Renal cortex interstitium (tissue), 11 donors: ENCODE data around the gene ASCC3. TPM values are rescaled to one million over a fixed set of nuclear protein-coding genes. Genes with fewer than 3 reads are reported as not detected.
A peak's percentile ranks its signal among the peaks of the same experiment; 100 is the strongest.

ENCODE experiments used
- DNase-seq, 11 donors: peaks; one replicate each; pipeline ENCODE4 v3.0.0-alpha.2; 2013; ENCODE audit warnings: low read depth in 9 of 11, low spot score in 4 of 11; ENCODE audit errors: extremely low read depth in 1 of 11
- polyA plus RNA-seq, 3 donors: library from polyadenylated mRNA; unstranded; fragments of 120-200 nt; gene quantifications; one replicate each; pipeline ENCODE4 v1.2.1, GENCODE V29; 2013; ENCODE audit not compliant: insufficient read length in 3 of 3

The ASCC3 gene
- polyA plus RNA-seq, 3 donors = 20.9 to 26.3 (median 21.6) TPM

DNA sequence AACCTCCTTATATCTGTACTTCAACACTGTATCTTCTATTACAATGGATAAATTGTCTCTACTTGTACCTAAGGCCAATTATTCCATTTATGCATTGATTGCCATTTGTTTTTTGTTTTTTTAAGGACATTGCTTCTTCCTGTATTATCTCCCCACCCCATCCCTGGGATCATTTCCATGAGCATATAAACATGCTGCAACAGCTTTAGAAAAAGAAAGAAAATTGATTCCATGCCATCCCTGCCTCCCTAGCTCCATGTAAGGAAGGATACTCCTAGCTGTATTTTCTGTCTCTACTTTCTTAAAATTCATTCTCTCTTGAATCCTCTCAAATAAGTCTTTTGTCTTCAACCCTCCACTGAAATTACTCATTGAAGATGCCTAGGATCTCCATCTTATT is 314.6 kb downstream of the ASCC3 start:
- no peak for DNase-seq

DNA sequence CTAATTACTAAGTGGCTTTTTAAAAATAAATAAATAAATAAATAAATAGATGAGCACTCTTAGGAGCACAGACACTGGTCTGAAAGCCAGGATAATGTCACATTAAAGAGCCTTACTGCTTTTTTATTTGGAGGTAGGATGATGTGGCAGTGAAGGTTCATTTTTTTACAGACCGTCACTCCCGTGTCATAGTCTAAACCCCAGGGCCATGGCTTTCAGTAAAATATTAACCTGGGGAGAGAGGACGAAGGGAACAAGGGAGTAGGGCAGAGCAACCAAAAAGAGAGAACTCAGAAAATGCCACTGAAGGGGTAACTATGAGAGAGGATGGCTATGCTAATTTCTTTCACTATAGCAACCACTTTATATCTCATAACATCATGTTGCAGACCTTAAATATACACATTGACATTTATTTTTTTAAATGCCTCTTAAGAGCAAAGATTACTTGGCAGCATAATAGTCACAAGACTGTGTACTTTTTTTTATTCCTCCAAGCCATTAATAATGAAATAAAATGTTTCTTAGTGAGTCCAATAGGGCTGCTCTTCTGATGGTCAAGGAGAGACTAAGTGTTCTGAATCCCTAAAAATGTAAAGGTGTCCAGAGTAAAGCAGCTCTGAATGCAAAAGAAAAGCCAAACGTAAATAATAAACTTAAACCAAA is 315.6 kb downstream of the ASCC3 start:
- no peak for DNase-seq

DNA sequence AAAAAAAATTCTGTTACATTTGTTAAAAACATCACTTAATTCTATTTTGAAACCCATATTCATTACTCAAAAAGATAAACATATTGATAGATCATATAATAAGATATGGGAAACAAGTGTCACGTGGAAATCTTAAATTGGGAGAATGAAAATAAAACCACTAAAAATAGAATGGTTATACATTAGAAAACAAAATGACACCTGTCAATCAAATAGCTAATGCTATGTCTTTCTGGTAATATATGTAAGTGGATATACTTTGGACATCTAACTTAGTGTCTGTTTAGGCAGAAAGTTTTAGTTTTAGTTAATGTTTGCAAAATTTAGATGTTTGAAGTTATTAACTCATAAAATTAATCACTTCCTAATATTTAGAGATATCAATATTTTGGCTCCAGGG is 321.3 kb downstream of the ASCC3 start:
- no peak for DNase-seq

DNA sequence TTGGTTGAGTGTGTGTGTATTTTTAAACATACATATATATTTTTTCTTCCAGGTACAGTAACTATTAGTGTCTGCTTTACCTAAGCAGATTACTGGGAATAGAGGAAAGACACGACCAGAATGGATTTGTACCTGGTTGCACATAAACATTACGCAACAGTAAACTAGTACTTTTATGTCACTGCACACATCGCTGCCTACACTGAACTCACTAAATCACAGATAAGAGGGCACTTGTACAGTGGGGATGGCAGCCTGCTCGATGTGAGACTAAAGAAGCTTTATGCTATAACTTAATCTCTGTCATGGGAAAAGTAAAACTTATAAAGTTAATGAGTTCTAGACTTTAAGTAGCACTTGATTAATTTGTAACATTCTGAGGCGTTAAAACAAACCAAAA is 326.9 kb downstream of the ASCC3 start:
- peak in 3 of 11 donors; percentile 24 to 42 (median 33) for DNase-seq

DNA sequence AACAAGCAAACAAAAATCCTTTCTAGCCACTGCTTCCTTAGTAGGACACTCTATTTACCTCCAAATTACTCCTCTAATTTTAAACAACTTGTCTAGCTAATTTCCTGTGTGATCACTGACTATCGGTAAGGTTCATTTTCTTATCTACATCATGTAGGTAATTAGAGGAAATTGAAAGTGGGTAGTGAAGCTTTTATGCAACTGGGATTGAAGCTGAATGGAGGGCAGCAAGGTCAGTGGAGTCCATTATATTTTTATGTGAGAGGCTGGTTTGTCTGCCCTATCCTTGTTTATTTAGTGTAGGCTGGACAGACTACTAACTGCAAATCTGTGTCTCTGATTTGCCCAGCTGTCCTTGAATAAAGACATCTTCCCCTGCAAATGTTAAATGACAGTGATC is 327.9 kb downstream of the ASCC3 start:
- no peak for DNase-seq

DNA sequence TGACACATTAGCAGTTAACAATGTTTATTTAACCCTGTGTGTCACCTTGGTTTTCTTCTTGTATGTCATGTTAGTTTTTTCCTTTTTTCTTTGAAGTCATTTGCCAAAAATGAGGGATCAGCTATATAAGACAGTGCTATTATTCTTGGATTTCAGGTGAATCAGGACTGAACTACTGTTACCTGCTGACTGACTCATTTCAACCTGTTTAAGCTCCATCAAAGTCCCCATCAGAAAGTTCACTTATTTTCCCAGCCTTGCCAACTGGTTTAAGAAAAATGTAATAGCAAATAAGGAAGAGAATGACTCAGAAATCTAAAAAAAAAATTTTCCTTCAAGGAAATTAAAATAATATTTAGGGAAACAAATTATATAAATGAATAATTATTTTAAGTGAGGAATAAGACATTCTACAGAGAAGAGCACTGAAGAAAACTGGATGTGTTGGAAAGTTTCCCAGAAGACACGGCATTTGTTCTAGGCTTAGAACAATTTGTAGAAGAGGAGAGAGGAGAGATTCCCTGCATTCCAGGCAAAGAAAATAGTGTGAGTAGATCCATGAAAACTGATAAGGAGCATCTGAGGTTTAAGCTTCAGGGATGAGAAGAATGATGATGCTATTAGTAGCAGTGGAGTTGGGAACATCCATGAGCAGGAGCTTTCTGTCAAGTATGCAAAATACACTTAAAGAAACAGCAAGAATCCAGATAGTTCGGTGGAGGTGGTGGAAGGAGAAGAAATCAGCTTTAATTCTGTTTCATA is 331.5 kb downstream of the ASCC3 start:
- DNase-seq = no peak

DNA sequence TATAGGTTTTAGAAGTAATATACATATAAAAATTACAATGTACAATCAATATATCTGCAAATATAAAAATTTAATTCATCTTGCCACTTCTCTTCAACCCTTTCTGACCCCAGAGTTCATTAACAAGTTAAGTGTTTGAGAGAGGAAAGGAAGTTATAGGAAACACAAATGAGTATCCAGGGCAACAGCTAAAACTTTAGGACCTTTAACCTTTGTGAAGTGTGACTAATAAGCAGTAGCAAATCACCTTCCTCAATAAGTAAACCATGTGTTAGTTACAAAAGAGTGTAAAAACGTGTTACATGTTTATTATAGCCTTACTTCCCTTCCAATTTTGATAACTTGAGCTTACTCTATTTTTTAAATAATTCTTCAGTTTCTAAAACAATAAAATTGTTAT is 343.0 kb downstream of the ASCC3 start:
- DNase-seq = no peak

DNA sequence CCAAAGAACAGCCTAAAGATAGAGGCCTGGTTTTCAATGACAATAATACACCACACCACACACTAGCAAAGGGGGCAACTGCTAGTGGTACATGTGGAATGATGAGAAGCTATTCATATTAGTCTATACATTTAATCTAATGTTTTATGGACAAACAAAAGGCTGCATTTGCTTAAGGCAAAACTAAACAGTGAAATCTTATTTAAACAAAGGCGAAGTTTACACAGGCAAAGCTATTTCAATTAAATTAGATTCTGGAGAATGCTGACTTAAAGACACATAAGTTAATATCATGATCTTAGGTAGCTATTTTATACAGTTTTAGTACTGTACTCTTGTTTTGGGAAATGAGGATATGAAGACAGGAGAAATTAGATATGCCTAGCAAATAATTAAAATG is 362.5 kb downstream of the ASCC3 start:
- no peak for DNase-seq

DNA sequence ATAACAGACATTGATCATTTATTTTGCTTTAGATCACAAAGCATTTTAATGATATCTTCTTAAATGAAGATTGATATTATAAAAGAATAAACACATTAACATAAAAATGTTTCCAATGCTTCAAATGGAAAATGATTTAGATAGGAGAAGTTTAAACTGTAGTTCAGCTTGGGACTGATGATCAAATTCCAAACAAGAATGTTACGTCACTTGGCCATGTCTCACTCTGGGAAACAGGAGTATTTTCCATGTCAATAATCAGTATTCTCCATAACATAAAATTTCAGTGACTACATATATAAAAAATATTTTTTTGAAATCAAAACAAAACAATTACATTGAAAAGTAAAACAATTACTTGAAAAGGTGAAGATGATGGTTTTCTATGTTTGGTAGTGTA is 363.5 kb downstream of the ASCC3 start:
- DNase-seq = no peak

DNA sequence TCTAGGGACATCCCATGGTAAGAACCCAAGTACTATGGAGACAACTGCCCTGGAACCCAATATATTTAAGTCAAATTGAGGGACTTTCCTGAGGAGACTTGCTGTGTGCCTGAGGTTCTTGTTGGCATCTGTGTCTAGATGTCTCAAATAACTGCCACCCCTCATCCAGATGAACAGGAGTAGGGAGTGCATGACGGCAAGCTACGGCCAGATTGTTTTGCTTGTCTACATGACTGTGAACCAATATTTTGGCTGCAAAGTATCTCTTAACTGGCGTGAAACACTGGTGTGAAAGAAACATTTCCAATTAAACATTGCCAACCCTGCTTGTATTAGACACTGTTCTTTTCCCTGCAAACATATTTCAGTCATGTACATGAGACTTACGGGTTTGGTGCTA is 364.0 kb downstream of the ASCC3 start:
- DNase-seq = no peak

DNA sequence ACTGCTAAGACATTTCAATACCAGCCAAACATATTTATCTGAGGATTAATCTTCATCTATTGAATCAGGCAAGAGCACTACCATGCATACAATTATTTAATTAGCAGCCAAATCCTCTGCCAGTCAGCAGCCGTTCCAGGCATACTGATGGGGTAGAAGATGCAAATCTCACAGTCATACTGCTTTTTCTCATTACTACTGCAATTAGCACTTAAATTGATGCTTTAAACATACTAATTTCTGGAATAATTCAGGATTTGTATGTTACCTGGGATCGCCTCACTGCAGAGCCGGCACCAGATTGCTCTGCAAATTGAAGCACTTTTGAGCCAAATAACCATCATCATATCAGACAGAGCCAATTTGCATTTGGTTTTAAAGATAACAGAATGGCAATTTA is 366.5 kb downstream of the ASCC3 start:
- no peak for DNase-seq

DNA sequence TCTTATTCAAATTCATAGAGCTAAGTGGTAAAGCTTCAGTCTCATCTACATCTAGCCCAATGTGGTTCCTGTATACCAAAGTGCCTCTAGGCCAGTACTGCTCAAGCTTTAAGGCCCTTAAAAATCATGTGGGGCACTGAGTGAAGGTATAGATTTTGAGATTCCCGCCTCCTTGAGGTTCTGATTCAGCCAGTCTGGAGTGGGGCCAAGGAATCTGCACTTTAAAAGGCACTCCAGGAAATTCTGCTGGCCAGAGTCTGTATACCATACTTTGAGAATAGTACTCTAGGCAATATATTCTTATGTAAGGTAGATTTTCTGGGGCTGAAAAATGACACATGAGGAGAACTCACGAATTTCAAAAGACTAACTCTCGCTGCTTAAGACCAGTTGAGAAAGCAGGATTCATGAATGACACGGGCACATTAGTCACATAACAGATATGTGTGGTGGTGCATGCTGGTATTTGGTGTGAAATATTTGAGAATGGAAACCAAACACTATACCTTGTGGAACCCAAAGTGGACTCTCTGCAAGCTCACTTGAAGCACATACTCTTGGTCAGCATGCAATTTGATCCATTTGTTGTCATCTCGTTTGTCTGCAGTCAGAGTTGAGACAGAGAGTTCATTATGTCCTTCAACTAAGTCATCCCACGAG is 368.8 kb downstream of the ASCC3 start:
- no peak for DNase-seq

DNA sequence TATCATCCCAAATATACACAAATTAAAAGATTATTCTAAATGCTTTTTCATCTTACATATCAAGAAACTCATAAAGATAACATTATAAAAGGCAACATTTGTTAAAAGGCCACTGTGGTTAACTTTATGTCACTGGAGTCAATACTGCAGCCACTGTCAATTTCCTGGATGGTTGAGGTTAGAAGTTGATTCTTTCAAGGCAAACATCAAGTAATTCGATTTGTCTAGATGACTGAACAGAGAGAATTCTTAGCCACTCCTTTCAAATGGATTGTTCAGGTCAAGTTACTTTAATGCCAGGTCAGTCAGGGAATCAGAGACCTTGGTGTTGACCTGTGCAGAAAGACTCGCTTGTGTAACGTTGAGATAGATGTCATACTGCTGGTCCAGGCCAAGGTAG is 372.0 kb downstream of the ASCC3 start:
- DNase-seq = no peak

DNA sequence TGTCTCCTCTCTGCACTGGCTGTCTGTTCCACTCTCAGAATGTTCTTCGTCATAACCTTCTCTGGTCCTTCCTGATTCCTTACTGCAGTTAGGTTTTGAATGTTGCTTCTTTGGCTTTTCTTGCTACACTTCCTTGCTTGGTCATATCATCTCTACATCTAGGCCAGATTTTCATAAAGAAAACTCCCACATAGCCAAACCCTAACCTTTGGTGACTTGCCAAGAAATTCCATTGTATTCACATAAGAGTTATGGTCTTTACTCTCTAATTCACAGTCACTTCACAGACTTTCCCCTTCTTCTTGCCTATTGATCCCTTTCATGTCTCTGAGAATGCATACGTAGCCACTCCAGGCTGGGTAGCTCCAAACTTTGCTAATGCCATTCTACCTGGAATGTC is 374.5 kb downstream of the ASCC3 start:
- DNase-seq = no peak

DNA sequence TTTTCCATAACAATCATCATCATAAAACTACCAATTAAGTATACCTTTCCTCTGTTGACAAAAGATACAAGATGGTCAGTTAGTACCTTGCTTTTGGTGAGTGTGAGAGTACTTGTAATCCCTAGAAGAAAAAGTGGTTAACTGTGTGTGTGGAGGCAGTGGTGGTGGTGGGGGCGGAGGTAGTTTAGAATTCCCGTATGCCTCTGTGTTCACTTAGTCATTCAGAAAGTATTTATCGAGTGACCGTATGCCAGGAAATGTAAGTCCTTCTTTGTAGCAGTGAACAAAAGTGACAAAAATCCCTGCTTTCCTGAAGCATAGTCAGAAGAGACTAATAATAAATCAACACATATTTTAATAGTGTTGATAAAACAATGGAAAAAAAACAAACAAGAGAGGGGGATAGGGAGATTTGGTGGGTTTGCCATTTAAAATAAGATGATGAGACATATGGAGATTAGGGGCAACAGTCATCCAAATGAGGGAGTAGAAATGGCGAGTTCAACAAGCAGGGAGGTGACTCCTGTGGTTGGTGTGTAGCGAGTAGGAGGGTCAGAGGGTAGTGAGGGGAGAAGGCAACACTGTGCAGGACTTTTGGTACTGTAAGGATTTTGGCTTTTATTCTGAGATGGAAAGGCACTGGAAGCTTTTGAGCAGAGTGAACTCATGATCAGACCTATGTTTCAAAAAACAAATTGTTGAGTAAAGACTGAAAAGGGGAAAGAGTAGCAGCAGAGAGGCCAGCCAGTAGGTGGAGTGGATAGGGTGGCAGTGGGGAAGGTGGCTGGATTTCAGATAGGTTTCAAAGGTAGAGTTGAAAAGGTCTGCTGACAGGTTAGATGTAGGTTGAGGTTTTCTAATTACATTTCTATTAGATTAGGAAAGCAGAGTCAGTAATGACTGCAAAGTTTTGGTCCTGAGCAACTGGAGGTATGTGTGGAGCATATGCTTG is 376.1 kb downstream of the ASCC3 start:
- DNase-seq = no peak

DNA sequence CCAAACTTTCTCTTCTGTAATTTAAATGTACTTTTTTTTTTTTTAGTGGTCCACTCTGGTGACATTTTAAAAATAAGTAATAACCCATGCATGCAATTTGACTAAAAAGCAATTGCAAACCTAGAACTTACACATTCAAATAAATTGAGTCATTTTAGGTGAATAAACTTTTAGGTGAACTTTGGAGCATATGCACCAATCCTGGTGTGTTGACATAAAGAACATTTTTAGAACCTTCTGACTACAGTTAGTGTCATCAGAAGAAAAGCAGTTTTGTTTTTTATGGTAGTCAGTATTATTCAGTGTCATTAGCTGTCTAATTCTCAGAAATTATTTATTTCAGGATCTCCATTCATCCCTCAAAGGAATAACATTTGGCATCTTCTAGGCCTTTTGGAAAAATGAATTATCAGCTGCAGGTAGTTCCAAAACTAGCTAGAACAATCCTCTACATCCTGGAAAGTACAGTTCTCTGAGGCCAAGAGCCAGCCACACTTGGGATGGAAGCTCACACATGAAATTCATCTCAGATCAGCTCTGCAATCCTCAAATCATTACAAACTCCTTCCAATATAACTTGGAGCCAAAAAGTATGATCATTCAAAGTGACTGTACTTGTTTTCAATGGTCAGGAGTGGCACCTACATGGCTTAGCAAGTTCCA is 378.0 kb downstream of the ASCC3 start:
- DNase-seq = no peak

DNA sequence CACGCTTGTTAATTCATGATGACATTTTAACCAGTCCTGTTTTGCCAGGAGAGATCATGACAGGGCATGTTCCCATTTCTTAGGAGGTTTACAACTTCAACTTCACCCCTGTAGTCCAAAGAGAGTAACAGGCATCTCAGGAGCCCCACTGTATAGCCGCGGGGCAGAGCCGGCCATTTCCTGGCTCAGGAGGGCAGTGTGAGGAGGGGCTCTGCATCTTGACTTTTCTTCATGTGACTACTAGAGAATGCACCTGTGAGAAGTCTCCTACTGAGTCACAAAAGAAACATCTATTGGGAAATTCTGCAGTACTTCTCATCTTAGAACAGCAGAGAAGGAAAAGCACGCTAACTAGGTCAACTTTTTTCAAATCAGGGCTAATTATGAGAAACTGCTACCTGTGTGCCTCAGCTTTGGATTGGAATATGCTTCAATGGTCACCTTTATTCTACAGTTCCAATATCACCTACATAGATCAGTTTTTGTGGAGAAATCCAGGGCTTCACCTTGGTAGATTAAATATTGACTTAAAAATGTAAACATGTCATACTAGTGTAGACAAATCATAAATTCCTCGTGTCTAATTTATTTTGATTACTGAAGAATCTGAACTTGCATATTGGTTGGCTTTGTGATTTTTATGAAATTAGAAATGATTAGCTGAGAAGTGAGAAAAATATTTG is 387.8 kb downstream of the ASCC3 start:
- peak in 1 of 11 donors; percentile 14 for DNase-seq

DNA sequence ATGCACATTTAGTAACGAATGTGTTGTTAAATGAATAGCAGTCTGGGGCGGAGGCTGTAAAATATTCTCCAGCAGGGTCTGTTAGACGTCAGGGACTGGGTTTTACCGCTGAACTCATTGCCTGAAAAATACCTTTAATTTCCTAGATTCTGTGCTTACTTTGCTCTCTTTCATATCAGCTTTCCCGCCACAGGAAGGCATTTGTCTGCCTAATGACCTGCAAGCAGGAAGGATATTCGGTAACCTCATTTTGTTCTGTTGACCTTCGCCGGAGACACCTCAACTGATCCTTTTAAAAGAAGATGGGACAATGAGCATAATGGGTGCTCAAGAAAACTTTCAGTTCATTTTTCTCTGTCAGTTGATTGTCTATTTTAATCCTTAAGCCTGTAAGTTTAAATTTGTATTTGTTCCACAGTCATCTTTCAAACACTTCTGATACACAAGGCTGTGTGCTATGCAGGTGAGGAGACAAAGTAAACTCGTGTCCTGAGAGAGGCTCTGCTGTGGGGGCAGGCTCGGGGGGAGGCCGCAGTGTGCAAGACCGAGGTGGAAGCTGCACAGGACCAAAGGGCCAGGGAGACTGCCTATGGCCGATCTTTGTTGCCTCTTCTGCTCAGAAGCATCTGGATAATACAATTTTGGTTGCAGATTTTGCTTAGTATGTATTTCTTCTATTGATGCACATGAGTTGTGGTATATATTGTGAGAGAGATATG is 389.0 kb downstream of the ASCC3 start:
- peak in 1 of 11 donors; percentile 12 for DNase-seq
